ENCODE data around the gene WDFY2.
"Not testable (repeated sequence)": the region's sequence is repeated elsewhere in the genome, so short reads cannot be mapped to it uniquely, and the experiment has no call there.

The WDFY2 gene

DNA sequence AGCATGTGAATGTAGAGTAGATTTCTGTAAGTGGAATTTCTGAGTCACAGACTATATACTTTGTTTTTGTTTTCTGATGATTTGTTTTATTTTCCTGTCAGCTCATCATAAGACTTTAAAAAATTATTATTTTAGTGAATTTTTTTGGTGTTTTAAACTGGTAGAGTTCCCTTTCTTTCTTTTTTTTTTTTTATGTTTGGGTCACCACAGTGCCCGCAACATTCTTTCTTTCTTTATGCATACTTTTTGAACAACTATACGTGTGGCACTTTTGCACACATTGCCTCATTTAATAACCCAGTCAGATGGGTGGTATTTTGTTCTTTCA, 46.0 kb downstream of the WDFY2 start:
- DNase-seq: no peak

DNA sequence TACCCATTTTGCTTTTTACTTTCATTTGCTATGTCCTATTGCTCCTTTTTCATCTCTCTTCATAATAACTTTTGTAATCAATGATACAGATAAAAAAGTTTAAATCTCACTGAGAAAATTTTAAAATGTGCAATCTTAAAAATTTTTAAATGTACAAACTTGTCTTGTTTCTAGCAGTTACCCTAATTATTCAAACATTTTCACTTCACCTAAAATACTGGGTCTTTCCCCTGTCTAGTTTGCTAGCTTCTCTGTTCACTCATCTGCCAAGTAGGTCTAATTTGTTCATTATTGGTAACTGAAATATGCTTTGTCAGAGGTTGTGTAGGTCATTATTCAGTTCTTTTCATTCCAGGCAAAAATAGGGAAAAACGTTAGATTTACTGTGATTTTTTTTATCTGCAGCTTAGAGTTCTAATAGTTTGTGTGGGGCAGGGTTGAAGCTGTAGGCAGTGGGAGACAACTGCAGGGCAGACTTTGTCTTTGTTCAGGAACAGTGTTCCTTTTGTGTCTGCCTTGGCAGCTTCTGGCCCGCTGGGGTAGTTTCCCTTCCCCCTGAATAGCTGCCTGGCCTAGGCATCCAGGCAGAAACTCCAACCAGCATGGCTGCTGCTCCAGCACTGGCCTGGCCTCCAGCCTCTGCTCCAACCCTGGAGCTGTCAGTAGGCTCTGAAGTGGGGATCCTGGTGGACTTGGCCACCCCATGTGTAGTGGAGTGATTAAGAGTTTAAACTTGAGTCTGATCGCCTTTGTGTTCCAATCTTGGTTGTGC, 48.5 kb downstream of the WDFY2 start:
- no peak for DNase-seq

DNA sequence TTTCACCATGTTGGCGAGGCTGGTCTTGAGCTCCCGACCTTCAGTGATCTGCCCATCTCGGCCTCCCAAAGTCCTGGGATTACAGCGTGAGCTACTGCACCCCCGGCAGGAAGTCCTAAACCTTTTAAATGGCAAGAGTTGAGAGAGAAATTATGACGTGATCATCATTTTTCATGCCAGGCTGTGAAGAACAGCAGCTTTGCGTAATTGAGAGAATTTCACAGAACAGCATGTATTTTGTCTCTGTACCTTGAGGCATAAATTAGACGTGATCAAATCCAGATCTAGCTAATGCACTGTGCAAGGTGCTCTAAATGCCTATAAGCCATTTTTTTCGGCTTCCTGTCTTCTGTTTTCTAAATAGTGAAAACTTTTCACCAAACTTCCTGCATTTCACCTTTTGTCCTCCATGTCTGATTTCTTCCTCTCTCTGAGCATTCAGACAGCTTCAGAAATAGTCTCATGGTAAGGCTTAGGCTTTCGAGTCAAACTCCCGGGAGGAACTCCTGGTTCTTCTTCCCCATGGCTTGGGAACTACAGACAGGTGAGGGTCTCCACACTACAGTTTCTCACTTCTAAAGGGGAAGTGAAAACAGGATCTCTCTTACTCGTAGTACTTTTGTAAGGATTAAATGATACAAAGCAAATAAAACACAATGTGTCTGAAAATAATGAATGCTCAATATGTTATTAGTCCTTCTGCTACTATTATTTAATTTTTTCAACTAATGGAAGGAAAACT, 51.0 kb downstream of the WDFY2 start:
- DNase-seq: no peak

DNA sequence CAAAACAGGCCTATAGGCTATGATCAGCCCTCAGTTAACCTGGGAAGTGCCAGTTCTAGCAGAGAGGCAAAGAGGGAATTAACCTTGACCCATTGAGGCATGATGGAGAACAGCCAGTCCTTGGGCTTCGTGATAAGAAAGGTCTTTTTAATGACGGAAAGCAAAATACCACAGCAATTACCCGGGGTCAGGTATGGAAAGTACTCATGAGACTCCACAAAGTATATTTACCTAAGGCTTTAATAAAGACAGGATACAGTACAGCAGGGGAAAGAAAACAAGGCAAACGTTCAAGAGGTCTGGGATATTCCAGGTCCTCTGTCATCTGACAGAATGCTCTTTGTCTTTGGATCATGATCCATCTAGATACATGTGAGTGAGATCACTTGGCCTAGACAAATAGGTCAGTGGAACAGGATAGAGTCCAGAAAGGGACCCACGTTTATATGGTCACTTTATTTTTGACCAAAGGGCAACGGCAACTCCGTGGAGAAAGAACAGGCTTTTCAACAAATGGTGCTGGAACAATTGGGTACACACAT, 52.2 kb downstream of the WDFY2 start:
- no peak for DNase-seq

DNA sequence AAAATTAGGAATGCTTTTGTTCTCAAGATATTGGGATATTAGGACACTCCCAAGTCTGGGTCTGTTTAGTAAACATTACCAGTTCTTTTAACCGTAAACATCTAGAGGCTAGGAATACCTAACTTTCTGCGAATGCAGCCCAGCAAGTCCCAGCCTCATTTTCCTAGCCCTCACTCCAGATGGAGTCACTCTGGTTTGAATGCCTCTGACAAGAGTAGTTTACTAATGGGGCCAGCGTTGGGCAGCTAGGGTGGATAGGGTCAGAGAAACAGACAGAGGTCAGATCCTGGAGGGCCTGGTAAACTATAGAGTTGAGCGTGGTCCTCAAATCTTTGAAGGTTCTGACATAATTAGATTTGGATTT, 53.6 kb downstream of the WDFY2 start:
- DNase-seq: no peak

DNA sequence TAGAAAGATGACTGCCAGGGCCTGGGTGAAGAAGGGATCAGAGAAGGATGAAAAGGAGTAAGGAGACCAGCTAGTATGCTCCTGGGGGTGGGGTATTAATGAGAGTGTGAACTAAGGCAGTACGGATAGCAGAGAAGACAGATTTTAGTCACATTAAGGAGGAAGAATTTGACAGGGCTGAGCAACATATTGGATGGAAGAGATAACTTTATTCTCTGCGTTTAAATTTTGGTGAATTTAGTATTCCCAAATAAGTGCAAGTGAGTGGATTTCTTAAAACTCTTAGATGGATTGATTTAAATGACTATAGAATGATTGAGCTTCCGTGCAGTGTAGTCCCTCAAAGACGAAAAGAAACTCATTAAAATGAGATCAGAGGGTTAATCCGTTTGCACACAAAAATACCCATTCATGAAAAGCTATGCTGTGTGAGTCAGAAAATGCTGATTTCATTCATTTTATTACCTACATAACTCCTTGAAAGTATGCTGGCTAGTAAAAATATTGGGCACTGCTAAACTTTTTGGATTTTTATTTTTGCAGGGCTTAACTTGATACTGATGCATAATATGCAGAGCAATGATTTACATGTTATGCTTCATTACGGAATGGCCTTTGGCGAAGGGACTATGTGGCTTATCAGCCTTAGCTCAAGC, 54.1 kb downstream of the WDFY2 start:
- no peak for DNase-seq

DNA sequence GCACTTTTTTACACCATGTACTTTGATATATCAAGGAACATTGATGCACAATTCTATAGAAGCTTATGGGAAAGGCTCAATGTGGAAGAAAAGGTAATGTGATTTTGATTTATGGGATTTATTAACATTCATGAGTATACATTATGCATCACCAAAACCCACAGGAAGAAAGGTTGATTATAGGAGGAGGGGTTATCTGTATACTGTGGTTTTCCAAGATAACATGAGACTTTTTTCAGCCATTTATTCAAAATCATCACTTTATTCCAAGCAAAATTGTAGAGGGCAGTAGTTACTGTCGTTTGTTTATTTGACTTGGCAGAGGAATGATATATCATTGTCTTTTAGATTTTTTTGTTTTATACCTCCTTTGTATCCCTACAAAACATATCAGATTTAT, 54.9 kb downstream of the WDFY2 start:
- no peak for DNase-seq

DNA sequence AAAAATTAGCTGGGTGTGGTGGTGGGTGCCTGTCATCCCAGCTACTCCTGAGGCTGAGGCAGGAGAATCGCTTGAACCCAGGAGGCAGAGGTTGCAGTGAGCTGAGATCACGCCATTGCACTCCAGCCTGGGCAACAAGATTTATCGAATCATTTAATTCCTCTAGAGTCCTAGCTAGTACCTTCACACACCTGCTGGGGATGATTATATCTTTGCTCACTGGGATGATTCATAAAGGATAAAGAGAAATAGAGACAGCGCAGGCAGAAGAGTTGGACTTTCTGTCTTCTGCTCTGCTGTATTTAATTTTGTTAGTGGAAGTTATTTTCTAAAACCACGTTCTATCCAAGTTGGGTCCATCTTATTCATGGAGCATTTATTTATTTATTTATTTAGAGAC, 56.4 kb downstream of the WDFY2 start:
- not testable (repeated sequence) for DNase-seq

DNA sequence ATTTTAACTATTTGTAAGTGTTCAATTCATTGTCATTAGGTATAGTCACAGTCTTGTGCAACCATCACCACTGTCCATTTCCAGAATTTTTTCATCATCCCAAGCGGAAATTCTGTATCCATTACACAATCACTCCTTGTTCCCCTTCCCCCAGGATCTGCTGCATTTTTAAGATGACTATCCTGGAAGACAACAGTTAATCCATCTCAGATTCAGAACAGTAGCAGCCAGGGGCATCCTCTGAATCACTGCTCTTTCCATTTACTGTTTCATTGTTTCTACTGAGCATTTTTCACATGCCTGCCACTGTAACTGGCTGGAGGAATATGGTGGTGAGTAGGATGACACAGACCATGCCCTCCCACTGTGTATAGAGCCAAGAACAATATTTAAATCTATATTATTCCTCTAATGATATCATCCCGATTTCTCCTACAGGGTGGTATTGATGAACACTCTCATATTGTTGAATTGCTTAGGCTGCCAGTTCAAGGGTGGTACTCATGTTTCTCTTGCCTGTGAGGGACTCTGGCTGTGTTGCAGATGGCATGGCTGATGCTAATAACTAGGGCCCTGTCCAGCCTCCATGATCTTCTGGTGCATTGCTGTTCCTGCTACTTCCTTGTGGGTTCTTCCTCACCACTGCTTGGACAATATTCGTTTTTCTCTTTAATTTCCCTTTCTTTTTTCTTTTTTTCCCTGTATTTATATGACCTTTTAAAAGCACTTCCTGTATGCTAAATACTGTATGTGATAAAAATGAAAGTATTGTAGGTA, 59.0 kb downstream of the WDFY2 start:
- DNase-seq: no peak

DNA sequence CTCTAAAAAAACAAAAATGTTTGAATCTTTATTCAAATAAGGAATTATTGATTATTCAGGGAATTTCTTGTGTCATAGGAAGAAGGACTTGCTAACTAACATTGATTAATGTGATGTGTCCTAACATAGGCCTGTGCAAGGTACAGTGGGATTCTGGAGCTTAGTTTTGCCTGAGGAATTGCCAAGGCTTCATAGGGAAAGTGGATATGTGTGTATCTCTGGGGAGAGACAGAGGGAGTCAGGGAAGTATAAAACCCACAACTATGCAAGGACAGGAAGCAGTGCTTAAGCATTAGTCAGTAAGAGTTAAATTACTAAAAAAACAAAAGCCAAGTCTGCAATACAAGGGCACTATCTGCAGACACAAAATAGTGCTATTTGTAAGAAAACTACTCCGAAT, 59.6 kb downstream of the WDFY2 start:
- DNase-seq: no peak

DNA sequence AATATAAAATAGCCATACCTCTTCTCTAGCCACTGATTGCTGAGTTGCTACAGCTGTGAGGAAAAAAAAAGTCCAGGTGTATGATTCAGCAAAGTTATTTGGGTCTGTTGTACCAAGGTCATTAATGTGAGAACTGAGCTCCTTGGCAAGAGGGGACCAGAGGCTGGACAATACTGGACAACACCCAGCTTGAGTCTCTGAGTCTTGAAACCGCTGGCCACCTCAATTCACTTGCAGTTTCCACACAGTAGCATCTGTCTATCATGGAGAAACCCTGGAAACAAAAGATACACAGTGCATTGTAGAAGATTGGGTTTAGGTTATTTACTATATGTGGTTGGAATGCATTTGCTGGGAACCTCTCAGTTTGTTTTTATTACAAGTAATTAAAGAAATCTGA, 60.4 kb downstream of the WDFY2 start:
- no peak for DNase-seq

DNA sequence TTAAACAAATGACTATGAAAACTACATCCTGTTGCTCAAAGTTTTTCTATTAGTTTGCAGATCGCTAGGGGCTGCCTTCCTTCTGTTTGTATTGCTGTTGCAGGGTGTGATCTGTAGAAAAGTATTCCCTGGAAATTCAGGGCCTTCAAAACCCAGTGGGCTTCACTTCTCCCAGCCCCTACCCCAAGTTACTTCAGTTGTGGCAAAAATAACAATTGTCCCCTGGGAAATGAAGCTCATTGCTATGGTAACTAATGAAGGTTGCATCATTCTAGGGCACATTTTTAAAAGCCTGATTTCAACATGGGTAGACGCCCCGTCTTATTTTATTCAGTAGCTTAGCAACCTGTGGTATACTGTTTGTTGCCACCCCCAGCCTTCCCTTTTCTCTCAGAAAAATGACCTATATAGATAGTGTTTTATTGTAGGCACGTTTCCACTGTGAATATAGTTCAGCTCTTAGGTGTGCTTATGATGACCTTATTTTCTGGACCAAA, 60.9 kb downstream of the WDFY2 start:
- DNase-seq: no peak

DNA sequence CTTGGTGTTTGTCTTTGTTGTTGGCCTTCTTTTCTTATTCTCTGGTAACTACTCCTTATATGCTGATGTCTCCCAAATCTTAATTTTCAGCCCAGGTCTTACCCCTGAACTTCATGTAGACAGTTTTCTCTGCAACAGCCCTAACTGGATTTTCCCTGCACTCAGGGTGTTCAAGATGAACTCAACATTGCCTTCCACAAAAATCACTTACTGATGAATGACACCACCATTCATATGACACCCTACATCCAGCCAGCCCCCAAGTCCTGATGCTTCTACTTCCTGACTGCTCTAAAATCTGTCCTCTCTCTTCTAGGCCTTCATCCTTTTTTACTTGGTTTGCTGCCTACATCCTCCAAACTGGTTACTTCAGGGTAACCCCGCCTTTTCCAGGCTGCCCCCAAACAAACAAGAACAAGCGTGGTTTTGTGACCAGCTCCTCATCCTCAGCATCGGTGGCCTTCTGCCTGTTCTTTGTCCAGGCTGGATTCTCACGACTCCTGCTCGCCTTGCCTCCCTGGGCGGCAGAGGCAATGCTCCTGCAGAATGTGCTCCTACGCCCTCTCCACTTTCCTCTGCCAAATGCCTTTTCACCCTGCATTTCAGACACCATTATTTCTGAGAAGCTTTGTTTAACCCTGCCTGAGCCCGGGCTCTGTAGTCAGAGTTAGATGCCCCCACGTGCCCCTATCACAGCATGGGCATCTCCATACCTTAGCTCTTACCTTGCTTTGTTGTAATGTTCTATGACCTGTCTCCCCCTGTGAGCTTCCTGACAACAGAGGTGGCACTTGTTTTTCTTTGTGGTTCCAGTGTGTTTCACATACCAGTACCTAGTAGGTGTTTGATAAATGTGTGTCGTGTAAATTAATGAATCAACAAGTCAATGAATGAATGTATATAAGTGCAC, 61.8 kb downstream of the WDFY2 start:
- no peak for DNase-seq

DNA sequence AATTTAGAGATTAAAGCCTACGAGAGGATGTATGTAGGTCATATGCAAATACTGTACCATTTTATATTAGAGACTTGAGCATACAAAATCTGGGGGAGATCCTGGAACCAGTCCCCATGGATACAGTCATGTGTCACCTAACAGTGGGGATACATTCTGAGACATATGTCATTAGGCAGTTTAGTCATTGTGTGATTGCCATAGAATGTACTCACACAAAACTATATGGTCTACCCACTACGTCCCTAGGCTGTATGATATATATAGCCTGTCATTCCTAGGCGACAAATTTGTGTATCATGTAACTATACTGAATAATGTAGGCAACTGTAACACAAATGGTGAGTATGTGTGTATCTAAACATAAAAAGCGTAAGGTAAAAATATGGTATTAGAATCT, 62.8 kb downstream of the WDFY2 start:
- no peak for DNase-seq

DNA sequence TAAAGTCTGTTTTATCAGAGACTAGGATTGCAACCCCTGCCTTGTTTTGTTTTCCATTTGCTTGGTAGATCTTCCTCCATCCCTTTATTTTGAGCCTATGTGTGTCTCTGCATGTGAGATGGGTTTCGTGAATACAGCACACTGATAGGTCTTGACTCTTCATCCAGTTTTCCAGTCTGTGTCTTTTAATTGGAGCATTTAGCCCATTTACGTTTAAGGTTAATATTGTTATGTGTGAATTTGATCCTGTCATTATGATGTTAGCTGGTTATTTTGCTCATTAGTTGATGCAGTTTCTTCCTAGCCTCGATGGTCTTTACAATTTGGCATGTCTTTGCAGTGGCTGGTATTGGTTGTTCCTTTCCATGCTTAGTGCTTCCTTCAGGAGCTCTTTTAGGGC, 67.9 kb downstream of the WDFY2 start:
- not testable (repeated sequence) for DNase-seq

DNA sequence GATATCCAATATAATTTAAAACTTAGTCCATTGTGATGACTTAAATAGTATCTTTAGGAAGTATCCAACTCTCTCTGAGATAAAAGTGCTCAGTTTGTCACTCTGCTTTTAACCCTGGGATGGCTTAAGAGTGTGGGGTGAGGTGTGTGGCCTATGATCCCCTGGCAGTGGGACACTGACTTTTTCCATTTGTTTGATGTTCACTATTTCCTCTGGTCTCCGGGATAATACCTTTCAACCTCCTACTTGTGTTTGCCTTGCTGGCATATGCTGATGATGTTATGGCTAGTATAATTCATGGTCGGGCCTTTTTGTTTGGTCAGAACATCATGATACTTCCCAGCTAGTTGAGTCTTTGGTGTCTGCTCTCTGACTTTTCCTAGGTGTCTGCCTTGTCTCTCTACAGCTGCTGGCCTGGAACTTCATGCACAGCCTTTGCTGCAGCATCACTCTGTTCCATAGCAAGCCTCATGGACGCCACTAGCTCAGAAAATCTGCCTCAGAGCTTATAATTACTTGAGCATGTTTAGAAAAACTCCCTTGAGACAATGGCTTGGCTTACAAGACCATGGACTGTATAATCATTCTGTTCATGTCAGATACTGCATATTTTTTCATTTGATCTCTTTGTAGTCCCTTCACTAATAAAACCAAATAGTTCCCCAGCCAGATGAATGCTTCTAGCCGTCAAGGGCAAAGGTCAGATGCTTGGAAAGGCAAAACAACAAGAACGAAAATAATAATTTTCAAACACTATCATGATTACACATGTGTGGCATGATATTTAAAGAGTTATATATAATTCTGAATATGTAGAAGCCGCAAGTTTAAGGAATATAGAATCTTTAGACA, 75.2 kb downstream of the WDFY2 start:
- no peak for DNase-seq

DNA sequence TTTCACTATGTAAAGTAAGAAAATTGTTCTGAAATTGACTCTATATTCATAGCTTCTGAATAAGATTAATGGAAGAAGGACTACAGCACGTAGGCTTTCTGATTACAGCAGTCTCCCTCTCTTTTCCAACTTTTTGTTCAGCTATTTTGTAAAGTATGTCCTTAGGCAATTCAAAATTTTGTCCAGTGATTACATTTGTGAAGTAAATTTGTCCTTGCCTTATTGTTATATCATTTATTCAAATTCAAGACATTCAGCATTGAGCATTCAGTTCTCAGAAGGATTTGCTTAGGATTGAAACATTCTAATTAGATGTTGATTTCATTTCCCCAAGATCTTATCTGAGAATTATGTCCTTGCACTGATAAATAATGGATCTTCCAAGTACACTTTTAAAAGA, 76.6 kb downstream of the WDFY2 start:
- no peak for DNase-seq

DNA sequence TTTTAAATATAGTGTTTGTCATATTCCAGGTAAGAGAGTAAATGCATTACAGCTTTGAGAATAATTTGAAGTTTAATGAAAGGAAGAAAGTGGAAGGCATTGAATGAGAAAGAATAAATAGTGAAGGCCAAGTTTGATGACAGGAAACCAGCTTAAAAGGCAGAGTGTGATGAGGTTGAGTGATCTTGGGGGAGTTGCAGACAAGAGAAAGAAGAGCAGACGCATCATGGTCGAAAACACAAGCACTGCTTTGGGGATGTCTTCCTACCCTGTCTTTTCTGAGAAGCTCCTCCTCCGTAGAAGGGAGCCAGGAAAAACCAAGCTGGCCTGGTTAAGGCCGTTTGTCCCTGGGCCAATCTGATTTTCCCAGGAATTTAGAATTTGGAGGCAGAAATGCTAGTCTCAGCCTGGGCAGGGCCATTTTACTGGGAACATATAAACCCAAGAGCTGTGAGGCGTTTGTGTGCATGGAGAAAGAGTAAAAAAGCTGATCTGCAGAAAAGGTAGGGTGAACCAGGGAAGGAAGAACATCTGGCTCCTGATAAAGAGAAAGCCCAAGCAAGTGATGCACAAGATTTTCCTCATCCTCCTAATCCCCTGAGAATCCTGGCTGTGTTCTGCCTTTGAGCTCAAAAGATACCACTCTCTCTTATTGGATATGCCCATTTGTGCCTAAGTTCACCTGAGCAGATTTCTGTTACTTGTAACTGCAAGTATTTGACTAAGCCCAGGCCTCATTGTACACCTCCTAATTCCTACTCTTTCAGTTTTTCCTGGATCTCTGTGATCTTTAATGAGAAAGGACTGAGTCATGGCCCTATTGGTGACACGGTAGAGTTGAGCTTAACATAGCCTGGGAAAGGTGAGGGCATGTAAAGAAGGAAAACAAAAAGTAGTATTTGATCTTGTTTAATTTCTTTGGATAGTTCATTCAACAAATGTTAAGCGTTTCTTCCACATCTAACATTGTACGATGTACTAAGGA, 80.0 kb downstream of the WDFY2 start:
- DNase-seq: no peak

DNA sequence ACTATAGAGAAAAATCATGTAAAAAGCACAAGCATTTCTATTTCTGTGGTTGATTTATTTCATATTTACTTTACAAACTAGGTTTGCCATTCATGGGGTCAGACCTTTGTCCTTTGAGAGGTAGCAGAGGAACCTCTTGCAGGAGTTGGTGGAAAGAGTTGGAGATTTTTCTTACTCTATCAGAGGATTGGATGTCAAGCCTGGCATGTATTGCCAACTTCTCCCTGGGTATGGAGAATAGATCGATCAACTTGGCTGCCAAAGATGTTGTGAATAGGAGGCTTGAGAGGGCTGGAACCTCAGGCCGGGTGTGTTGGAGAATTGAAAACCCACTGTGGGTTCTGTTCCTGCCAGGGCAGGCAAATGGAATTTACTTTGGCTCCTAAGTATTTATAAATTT, 81.2 kb downstream of the WDFY2 start:
- no peak for DNase-seq
